Right cardiac atrium (tissue), 5 donors: ENCODE data around the gene SEMA3B. TPM values are rescaled to one million over a fixed set of nuclear protein-coding genes. Genes with fewer than 3 reads are reported as not detected.
A peak's percentile ranks its signal among the peaks of the same experiment; 100 is the strongest.
"Not testable (repeated sequence)": the region's sequence is repeated elsewhere in the genome, so short reads cannot be mapped to it uniquely, and the experiment has no call there.

Source experiments
- ATAC-seq, 2 donors: fragments of 200-7000 bp; cut with Tn5 transposase; one replicate each; pipeline versions ENCODE4 v1.8.0 to v1.9.1; 2020; ENCODE audit warnings: moderate library complexity in 2 of 2, mild to moderate bottlenecking in 1 of 2
- DNase-seq, 3 donors: peaks; one replicate each; pipeline ENCODE4 v3.0.0-alpha.2; 2020
- H3K27ac ChIP-seq: one replicate; pipeline ENCODE4 v1.5.1; 2013; ENCODE audit warnings: mild to moderate bottlenecking, low read length, control low read depth, moderate library complexity
- H3K27me3 ChIP-seq: one replicate; pipeline ENCODE4 v1.6.1; 2013; ENCODE audit not compliant: control insufficient read depth, insufficient read depth
- H3K4me1 ChIP-seq: one replicate; pipeline ENCODE4 v1.6.1; 2013; ENCODE audit warnings: low read length; ENCODE audit not compliant: control insufficient read depth, insufficient read depth
- H3K4me3 ChIP-seq: one replicate; pipeline ENCODE4 v1.5.1; 2013; ENCODE audit warnings: low read length, control low read depth
- H3K9me3 ChIP-seq: one replicate; pipeline ENCODE4 v1.6.1; 2013; ENCODE audit warnings: low read length; ENCODE audit not compliant: control insufficient read depth
- WGBS: extraction: QIAGEN DNeasy Blood & Tissue Kit; methylation state at CpG from one replicate; pipeline ENCODE4 v1.1.7; 2013; 5-methylcytosine and 5-hydroxymethylcytosine counted together
- intact Hi-C, 4 donors: fragments of 100-400 bp; cut with DNase I; formaldehyde crosslinking; loops; one replicate each; pipeline versions ENCODE4 v1.11.0 to v1.14.0; 2022 to 2023
- polyA plus RNA-seq: library from polyadenylated mRNA; stranded (reverse); fragments of 200-250 nt; gene quantifications from one replicate; pipeline ENCODE4 v1.2.3, GENCODE V29; 2013
- total RNA-seq, 4 donors: library from RNA; stranded (reverse); fragmentation: NEBNext Ultra II Directional; extraction: Animal tissue kit (Norgen Biotek cat#: 25700); gene quantifications; one replicate each; pipeline ENCODE4 v1.2.1, GENCODE V29; 2021
- donor health status: healthy with polysubstance abuse.
- donor health status: DM: no; HTN: yes; CAD: no.
- donor health status: DM: no; HTN: no; CAD: no.
- donor health status: DM: no; HTN: yes; CAD: no; lungs with severe emphysema.
- donor health status: DM: yes; HTN: yes; CAD: no.

The SEMA3B gene
- total and polyA plus RNA-seq, 5 donors = 19.2 to 35.7 (median 33.0) TPM

DNA sequence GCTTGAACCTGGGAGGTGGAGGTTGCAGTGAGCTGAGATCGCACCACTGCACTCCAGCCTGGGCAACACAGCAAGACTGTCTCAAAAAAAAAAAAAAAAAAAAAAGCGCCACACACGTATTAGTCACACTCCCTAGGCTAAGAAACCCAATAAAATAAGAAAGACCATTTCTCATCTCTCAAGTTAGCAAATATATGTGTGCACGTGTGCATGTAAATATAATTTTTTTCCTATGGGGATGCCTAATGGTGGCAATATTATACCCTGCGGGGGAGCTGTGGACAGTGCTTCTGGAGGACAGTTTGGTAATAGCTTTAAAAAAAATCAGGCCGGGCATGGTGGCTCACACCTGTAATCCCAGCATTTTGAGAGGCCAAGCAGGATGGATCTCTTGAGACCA is 15.2 kb downstream of the SEMA3B start:
- H3K9me3 ChIP-seq, DNase-seq, ATAC-seq, H3K27ac ChIP-seq, H3K27me3 ChIP-seq, intact Hi-C loops, H3K4me1 ChIP-seq, H3K4me3 ChIP-seq: not testable (repeated sequence)
- WGBS = 87% methylated on average over 6 of the region's 6 CpGs

DNA sequence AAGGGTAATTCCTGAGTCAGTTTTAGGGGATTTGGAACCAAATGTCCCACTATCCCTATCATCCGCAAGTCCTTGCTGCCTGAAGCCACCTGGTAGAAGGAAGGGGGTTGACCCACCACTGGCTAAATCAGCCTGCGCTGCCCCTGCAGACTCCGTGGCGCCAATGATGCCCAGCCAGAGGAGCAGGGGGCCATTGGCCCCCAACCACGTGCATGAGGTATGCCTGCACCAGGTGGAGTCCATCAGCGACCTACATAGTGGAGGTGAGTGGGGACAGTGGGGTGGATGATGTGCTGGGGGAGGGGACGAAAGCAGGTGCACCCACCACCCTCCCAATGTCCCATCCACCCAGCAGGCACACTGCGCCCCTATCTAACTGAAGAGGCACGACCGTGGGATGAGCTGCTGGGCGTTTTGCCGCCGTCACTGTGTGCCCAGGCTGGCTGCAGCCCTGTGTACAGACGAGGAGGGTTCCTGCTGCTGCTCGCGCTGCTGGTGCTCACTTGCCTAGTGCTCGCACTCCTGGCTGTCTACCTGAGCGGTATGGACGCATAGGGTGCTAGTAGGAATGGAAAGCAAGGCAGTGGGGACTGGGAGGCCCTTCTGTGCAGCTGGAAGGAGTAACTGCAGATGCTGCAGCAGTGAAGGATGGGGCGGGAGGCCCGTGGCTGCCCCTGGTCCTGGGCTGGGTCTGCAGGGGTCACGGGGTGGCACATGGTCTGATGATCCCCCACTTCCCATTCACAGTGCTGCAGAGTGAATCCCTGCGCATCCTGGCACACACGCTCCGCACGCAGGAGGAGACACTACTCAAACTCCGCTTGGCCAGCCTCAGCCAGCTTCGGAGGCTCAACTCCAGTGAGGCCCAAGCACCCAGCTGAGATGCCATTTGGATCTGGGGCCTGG is 17.6 kb downstream of the SEMA3B start:
- Histone ChIP-seq H3K27me3 (no peaks in the 10 kb centered on the region), H3K27ac (peak overlapping the region; percentile 48), H3K4me1 (peaks cover 3% of the 10 kb centered on the region), H3K9me3 (no peaks in the 10 kb centered on the region), H3K4me3 (no peak overlapping the region)
- DNase-seq (peak in 1 of 3 donors; percentile 44), ATAC-seq (no peak)
- intact Hi-C loops = no loop called here
- WGBS = 87% methylated on average over 28 of the region's 28 CpGs

DNA sequence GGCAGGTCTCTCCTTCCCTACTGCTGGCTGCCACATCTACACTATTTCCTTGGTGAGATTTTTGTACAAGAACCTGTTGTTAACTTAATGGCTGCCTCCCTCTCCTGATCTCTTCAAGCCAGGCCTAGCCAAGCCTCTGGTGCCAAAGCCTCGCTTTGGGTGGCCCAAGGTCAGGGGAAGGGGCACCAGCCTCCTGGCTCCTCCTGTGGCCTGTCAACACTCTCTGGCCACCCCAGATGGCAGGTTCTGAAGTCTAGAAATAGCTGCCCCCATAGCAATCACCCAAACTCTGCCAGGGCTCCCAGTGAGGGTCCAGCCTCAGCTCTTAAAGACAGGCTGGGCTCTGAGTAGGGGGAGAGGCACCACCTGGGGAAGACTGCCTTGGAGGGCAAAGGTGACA is 18.3 kb downstream of the SEMA3B start:
- H3K4me3 ChIP-seq = no peak overlapping the region
- peaks cover 3% of the 10 kb centered on the region for H3K4me1 ChIP-seq
- H3K27me3 ChIP-seq = no peaks in the 10 kb centered on the region
- DNase-seq (peak in 2 of 3 donors; percentile 69 to 81), ATAC-seq (peak in 1 of 2 donors; percentile 17)
- peak overlapping the region; percentile 48 for H3K27ac ChIP-seq
- 64% methylated on average over 1 of the region's 1 CpG for WGBS
- intact Hi-C loops = no loop called here
- H3K9me3 ChIP-seq = no peaks in the 10 kb centered on the region

DNA sequence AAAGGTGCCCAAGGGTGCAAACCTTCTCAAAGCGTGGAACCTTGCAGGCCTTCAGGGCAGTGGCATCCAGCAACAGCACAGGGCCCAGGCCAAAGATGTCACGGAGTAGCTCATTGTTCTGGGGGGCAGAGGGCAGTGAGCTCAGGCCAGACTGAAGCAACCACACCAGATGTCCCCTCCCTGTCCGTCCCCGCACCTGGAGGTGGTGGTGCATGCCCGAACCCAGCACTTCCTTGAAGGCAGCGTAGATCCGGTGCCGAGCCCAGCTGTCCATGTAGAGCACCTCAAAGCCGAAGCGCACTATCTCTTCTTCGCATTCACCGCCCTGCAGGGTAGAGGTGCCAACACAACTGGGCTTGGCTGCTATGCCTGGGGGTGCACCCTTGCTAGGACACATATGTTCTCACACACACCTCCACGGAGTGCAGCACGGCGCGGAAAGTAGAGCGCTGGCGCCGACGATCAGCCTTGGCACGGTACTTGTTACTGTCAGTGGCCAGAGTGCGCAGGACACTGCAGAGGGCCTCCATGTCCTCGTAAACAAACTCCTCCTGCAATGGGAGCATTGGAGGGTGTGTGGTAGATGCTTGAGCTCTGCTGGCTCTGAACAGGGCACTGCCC is 19.6 kb downstream of the SEMA3B start:
- intact Hi-C loops = no loop called here
- Histone ChIP-seq H3K4me1 (peaks cover 5% of the 10 kb centered on the region), H3K4me3 (no peak overlapping the region), H3K27ac (no peak overlapping the region), H3K9me3 (no peaks in the 10 kb centered on the region), H3K27me3 (no peaks in the 10 kb centered on the region)
- ATAC-seq (no peak), DNase-seq (peak in 1 of 3 donors; percentile 34)
- 93% methylated on average over 23 of the region's 23 CpGs for WGBS

DNA sequence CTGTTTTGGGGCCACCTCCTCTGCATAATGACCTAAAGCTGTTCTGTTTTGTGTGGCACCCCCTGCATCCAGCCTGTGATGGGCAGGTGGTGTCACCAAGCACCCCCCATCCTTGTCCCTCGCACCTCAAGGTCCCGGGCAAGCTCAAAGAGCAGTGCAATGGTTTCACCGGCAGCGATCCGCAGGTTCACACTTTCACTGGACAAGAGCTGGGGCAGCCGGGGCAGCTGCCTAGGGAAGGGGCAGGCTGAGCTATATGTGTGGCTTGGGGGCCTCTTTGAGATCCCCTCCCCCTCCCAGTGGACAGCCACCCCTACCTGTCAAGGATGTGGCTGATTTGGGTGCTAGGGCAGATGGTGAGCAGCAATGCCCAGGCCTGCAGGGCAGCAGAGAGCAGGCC is 20.2 kb downstream of the SEMA3B start:
- Histone ChIP-seq H3K27me3 (no peaks in the 10 kb centered on the region), H3K9me3 (no peaks in the 10 kb centered on the region), H3K27ac (no peak overlapping the region), H3K4me1 (peaks cover 5% of the 10 kb centered on the region), H3K4me3 (no peak overlapping the region)
- 92% methylated on average over 6 of the region's 6 CpGs for WGBS
- ATAC-seq (no peak), DNase-seq (no peak)
- intact Hi-C loops = no loop called here

DNA sequence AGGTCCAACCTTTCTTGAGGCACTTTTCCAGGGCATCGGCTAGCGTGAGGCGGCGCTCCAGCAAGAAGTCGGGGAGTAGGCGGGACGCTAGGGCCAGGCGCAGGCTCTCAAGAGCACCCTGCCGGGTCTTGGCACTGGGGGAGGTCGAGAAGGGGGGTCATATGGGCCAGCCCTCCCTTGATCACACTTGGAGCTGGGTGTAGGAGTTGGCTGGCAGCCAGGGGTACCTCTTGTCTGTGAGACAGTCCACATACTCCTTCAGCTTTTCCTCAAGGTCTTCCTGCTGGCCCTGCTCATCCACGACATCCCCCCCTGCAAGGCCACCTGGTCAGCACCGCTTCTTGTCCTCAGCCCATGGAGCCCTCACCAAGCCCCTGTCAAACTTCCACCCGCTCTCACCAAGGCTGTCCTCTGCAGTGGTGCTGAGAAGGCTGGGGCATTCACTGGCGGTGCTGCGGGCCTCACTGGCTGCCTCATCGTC is 21.3 kb downstream of the SEMA3B start:
- H3K9me3 ChIP-seq = no peaks in the 10 kb centered on the region
- no peak overlapping the region for H3K4me3 ChIP-seq
- H3K27me3 ChIP-seq = no peaks in the 10 kb centered on the region
- H3K4me1 ChIP-seq = peaks cover 5% of the 10 kb centered on the region
- ATAC-seq = no peak
- intact Hi-C loops = no loop called here
- no peak overlapping the region for H3K27ac ChIP-seq
- peak; percentile 33 to 74 (median 71) for DNase-seq
- WGBS = 87% methylated on average over 16 of the region's 16 CpGs

DNA sequence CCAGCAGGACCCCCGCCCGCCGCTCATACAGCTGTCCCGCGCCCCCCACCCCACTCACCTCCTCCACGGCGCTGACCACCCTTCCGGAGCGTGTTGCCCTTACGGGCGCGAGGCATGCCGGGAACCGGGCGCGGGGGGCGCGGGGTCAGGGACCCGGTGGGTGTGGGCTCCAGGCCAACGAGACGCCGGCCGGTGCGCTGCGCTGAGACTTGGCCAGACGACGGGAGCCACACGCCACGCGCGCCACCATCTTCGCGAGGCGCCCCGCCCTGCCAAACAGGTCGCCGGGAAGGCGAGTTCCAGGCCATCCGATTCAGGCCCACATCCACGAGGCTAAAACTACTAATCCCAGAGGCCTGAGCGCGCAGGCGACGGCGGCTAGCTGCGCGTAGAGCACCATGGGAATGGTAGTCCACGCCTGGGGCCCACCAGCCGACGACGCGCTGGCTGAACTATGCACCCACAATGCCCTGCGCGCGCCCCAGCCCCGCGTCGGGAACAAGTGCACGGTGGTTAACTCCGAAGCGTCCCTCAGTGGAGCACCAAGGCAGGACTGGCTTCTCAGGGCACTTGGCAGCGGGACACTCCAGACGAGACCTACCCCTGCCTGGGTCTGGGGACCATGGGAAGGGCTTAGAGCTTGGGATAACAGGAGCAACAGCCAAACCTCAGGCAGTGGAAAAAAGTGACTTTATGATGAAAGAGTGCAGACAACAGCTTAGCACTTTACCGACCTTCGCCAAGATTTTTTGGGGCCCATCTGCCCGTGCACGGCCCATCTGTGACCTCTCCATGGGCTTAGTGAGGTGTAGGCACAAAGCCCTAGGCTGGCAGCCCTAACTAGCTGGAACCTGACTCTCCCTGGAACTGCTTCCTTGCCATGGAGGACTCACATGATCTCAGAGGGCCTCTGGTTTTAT is 23.5 kb downstream of the SEMA3B start, which contains the start of gene IFRD2:
Gene IFRD2, minus strand, starts transcription at position 271 of the 920 bp plus-strand sequence. Its CDS starts 155 bp downstream, at position 116.
- ATAC-seq = peak; percentile 93 to 95

DNA sequence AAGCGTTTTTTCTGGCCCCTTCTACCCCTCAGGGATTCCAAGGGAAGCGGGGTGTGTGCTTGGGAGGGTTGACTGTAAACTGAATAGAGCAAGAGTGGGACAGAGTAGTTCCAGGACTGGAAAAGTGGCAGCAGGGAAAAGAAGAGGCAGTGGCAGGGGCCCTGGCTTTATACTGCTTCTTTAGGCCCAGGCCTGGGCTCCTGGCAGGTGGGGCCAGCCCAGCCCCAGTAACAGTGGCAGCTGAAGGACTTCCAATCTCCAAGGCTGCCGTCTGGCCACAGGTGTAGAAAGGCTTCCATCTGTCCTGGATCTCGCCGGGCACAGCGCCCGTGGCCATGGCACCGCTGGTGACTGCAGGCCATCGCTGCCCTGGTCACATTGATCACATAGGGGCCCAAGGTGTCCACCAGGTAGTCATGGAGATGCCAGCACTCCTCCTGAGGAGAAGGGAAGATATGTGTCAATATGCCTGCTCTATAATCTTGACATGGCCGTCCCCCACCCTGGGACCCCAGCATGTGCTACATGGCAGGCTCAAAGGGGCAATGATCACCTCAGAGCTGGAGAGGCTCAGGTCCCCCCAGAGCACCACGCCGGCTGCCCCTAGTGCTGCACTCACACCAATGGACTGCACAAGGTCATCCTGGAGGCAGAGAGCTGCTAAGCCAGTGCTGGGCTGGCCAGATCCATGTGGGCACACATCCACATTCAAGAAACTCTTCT is 24.3 kb downstream of the SEMA3B start:
- Histone ChIP-seq H3K4me1 (peaks cover 7% of the 10 kb centered on the region), H3K27ac (peak overlapping the region; percentile 80), H3K9me3 (no peaks in the 10 kb centered on the region), H3K27me3 (no peaks in the 10 kb centered on the region), H3K4me3 (no peak overlapping the region)
- 76% methylated on average over 12 of the region's 12 CpGs for WGBS
- intact Hi-C loops = no loop called here
- peak in 1 of 3 donors; percentile 69 for DNase-seq
- ATAC-seq = no peak

More for the DNA sequence above, 23.5 kb downstream of the SEMA3B start, which contains the start of gene IFRD2:
- under 1% methylated on average over 67 of the region's 67 CpGs for WGBS
- intact Hi-C loops = no loop called here
- Histone ChIP-seq H3K27ac (peak within 1 kb of the TSS; percentile 80), H3K9me3 (no peaks in the 10 kb centered on the region), H3K4me1 (peaks cover 5% of the 10 kb centered on the region), H3K4me3 (peak within 1 kb of the TSS; percentile 79), H3K27me3 (no peaks in the 10 kb centered on the region)
- DNase-seq = peak; percentile 98 to 99 (median 99)

DNA sequence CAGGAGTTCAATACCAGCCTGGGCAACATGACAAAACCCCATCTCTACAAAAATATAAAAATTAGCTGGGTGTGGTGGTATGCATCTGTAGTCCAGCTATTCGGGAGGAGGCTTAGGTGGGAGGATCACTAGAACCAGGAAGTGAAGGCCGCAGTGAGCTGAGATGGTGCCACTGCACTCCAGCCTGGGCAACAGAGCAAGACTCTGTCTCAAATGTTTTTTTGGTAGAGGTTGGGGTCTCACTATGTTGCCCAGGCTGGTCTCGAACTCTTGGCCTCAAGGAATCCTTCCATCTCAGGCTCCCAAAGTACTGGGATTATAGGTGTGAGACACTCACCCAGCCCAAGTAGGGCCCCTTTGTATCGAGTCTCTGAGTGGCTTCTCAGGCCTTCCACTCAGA is 25.1 kb downstream of the SEMA3B start:
- no peaks in the 10 kb centered on the region for H3K9me3 ChIP-seq
- ATAC-seq (no peak), DNase-seq (no peak)
- 84% methylated on average over 4 of the region's 4 CpGs for WGBS
- no peaks in the 10 kb centered on the region for H3K27me3 ChIP-seq
- intact Hi-C loops = no loop called here
- peaks cover 10% of the 10 kb centered on the region for H3K4me1 ChIP-seq
- no peak overlapping the region for H3K4me3 ChIP-seq
- H3K27ac ChIP-seq = no peak overlapping the region
